ENCODE data around the gene MPO.
A peak's percentile ranks its signal among the peaks of the same experiment; 100 is the strongest.

The MPO gene

GRCh38 chr17:58273453-58274104, 7.2 kb downstream of the MPO start:
- peak; percentile 46 for DNase-seq (ENCODE audit: low spot score)
- TF ChIP-seq CTCF (IDR thresholded peaks at IDR 0.05; ENCODE audit: extremely low read depth, insufficient read depth, missing control alignments): no peak
- in situ Hi-C loops (cut with MboI; ENCODE audit: low pct_unique_long_range_greater_than_20kb, low sequenced_read_pairs, unreplicated experiment): no loop called here

GRCh38 chr17:58272367-58273280, 8.1 kb downstream of the MPO start:
- no peak for TF ChIP-seq CTCF (IDR thresholded peaks at IDR 0.05; ENCODE audit: extremely low read depth, insufficient read depth, missing control alignments)
- in situ Hi-C loops (cut with MboI; ENCODE audit: low pct_unique_long_range_greater_than_20kb, low sequenced_read_pairs, unreplicated experiment): no loop called here
- DNase-seq (ENCODE audit: low spot score): no peak

- in situ Hi-C loops (cut with MboI; ENCODE audit: low pct_unique_long_range_greater_than_20kb, low sequenced_read_pairs, unreplicated experiment): no loop called here
- DNase-seq (ENCODE audit: low spot score): no peak
- no peak for TF ChIP-seq CTCF (IDR thresholded peaks at IDR 0.05; ENCODE audit: extremely low read depth, insufficient read depth, missing control alignments)
These were observed 9.4 kb downstream of the MPO start for GRCh38 chr17:58271216-58271931.

GRCh38 chr17:58270476-58271215, 10.1 kb downstream of the MPO start:
- no peak for DNase-seq (ENCODE audit: low spot score)
- TF ChIP-seq CTCF (IDR thresholded peaks at IDR 0.05; ENCODE audit: extremely low read depth, insufficient read depth, missing control alignments): no peak
- in situ Hi-C loops (cut with MboI; ENCODE audit: low pct_unique_long_range_greater_than_20kb, low sequenced_read_pairs, unreplicated experiment): no loop called here

- no peak for DNase-seq (ENCODE audit: low spot score)
- in situ Hi-C loops (cut with MboI; ENCODE audit: low pct_unique_long_range_greater_than_20kb, low sequenced_read_pairs, unreplicated experiment): no loop called here
- no peak for TF ChIP-seq CTCF (IDR thresholded peaks at IDR 0.05; ENCODE audit: extremely low read depth, insufficient read depth, missing control alignments)
These were observed 11.0 kb downstream of the MPO start for GRCh38 chr17:58269557-58270291.

All from GM13977 (cell line).